Measurements from ENCODE around the gene MB. TPM values are rescaled to one million over a fixed set of nuclear protein-coding genes. Genes with fewer than 3 reads are reported as not detected.
"Not testable (repeated sequence)": the region's sequence is repeated elsewhere in the genome, so short reads cannot be mapped to it uniquely, and the experiment has no call there.

MB gene
- polyA plus RNA-seq: not detected

DNA sequence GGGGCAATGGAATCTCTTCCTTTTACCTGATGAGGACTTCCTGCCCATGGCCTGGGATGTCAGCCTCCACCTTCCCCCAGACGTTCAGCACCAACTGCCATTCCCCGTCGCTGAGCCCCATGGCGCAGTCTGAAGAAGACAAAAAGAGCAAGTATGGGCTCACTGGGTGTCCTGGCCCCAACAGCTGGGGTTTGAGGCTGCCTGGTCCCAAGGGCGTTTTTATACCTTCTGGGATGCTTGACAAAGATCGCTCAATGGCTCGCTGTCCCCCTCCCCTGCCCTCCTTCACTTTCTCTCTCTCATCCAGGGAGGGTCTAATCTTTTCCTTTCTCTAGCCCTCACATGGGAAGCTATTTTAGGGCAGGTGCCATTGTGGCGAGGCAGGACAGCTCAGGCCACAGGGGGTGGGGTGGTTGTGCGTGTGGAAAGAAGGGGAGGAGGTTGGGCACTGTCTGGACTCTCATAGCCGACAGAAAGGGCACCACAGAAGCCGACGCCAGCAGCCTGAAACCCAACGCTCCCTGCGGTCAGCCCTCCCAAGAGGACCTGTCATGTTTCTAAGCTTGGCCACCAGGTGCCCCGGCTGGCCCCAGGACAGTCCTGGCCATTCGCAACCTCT, at the start of gene MB:
MB (minus strand) TSS at position 193 of the 619 bp plus-strand sequence; CDS start at position 121, 72 bp downstream.
- no peaks in the 10 kb centered on the region for H3K27me3 Mint-ChIP-seq
- no peaks in the 10 kb centered on the region for H3K4me1 Mint-ChIP-seq
- H3K27ac Mint-ChIP-seq: no peak within 1 kb of the TSS
- H3K36me3 Mint-ChIP-seq: no peaks in the 10 kb centered on the region
- no peak within 1 kb of the TSS for H3K4me3 Mint-ChIP-seq
- H3K9me3 Mint-ChIP-seq: no peaks in the 10 kb centered on the region

DNA sequence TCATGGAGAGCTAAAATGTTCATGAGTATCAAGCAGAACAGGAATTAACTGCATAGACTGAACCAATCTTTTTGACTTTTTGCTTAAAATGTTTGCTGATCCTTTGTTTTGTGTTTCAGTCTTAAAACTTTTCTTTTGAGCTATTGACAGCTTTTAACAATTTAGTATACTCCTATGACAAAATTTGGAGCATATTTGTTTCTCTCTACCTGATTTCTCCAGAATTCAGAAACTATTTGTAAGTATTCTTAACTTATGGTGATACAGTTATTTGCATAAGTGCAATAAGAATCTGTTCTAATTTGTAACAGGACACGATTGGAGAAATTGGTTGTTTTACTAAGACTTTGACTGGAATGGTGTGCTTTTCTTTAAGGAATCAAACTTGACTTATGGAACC, 49.6 kb upstream of the MB start:
- not testable (repeated sequence) for H3K36me3 Mint-ChIP-seq, H3K27ac Mint-ChIP-seq, H3K4me1 Mint-ChIP-seq

DNA sequence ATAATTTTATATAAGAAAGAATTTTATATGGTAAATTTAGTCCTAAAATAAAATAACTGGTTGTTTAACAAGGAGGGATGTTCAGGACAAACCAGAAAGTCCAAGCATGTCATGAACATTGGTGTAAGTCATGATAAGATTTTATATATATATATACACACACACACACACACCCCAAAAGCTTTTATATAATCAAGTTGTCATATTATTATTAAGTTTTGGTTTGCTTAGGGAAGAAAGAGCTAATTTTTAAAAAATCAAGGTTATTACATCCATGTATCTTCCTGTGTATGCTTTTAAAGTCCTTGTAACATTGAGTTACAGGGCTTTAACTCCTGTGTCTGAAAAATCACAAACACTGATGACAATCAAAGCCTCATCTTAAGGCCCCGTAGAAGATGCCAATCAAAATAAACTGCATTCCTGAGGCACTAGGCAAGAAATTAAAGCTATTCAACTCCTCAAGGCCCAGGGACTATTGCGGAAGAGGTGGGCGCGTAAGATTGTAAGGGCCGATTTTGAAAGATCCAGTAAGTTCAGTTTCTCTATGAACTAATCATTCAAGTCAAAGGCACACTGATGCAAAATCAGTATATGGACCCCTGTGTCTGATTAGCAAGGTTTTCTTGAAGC, 47.9 kb upstream of the MB start:
- no peak overlapping the region for H3K27ac Mint-ChIP-seq
- H3K4me1 Mint-ChIP-seq: peaks cover 8 to 21% (median 10%) of the 10 kb centered on the region in 3 donors
- H3K36me3 Mint-ChIP-seq: peaks cover 4% of the 10 kb centered on the region
- no peak overlapping the region for H3K4me3 Mint-ChIP-seq
- H3K9me3 Mint-ChIP-seq: peaks cover 1 to 15% (median 3%) of the 10 kb centered on the region in 3 donors
- no peaks in the 10 kb centered on the region for H3K27me3 Mint-ChIP-seq

More for the DNA sequence above, 49.6 kb upstream of the MB start:
- H3K9me3 Mint-ChIP-seq: peaks cover 1 to 15% (median 3%) of the 10 kb centered on the region in 3 donors
- not testable (repeated sequence) for H3K4me3 Mint-ChIP-seq, H3K27me3 Mint-ChIP-seq

DNA sequence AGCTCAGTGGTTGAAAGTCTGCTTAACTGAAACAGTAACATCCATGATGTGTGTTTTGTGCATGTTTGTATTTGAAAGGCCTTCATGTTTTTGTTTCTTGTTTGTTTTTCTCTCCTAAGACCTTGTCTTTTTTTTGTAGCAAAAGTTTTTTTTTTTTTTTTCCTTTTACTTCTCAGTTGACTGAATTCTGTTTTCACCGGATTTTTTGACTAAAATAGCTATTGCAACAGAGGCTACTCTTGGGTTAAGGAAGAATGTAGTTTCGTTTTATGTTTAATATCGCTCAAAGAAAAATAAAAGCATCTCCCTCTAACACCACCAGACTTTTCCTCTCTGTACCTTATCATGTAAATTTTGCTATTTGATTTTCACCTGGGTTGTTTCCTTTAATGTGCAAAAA, 46.2 kb upstream of the MB start:
- Mint-ChIP-seq H3K27me3 (no peaks in the 10 kb centered on the region), H3K27ac (no peak overlapping the region), H3K4me1 (peaks cover 9 to 21% (median 10%) of the 10 kb centered on the region in 3 donors), H3K9me3 (peaks cover 3 to 15% (median 3%) of the 10 kb centered on the region in 3 donors), H3K36me3 (peaks cover 13% of the 10 kb centered on the region), H3K4me3 (no peak overlapping the region)

DNA sequence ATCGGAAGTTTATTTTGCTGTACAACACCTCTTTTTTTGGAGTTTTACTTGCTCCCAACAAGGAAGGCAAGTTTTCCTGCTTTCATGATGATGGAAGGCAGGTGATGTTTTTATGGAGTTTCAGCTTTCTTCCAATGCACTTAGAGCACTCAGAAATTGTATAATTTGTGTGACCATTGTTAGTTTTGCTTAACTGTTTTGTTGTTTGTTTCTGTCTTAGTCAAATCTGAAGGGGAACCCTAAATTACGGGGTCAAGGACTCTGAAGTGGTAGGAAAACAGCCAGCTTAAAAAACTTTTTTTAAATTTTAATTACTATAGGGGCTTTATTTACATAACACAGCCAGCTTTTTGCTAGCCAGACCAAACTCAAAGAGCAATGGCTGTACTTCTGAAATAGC, 45.8 kb upstream of the MB start:
- H3K36me3 Mint-ChIP-seq: peaks cover 15% of the 10 kb centered on the region
- peaks cover 10 to 21% (median 12%) of the 10 kb centered on the region in 3 donors for H3K4me1 Mint-ChIP-seq
- no peaks in the 10 kb centered on the region for H3K27me3 Mint-ChIP-seq
- no peak overlapping the region for H3K27ac Mint-ChIP-seq
- no peak overlapping the region for H3K4me3 Mint-ChIP-seq
- H3K9me3 Mint-ChIP-seq: peaks cover 3 to 12% (median 3%) of the 10 kb centered on the region in 3 donors

DNA sequence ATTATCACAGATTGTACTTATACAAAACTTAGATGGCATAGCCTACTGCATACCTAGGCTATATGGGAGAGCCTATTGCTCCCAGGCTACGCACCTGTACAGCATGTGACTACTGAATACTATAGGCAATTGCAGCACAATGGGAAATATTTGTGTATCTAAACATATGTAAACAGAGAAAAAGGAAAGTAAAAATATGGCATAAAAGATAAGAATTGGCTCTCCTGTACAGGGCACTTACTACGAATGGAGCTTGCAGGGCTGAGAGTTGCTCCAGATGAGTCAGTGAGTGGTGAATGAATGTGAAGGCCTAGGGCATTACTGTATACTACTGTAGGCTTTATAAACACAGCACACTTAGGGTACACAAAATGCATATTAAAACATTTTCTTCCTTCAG, 44.3 kb upstream of the MB start:
- Mint-ChIP-seq H3K27ac (no peak overlapping the region), H3K4me3 (no peak overlapping the region), H3K4me1 (peaks cover 10 to 21% (median 12%) of the 10 kb centered on the region in 3 donors), H3K9me3 (peaks cover 1 to 3% (median 2%) of the 10 kb centered on the region in 3 donors), H3K27me3 (no peaks in the 10 kb centered on the region), H3K36me3 (peaks cover 22% of the 10 kb centered on the region)

DNA sequence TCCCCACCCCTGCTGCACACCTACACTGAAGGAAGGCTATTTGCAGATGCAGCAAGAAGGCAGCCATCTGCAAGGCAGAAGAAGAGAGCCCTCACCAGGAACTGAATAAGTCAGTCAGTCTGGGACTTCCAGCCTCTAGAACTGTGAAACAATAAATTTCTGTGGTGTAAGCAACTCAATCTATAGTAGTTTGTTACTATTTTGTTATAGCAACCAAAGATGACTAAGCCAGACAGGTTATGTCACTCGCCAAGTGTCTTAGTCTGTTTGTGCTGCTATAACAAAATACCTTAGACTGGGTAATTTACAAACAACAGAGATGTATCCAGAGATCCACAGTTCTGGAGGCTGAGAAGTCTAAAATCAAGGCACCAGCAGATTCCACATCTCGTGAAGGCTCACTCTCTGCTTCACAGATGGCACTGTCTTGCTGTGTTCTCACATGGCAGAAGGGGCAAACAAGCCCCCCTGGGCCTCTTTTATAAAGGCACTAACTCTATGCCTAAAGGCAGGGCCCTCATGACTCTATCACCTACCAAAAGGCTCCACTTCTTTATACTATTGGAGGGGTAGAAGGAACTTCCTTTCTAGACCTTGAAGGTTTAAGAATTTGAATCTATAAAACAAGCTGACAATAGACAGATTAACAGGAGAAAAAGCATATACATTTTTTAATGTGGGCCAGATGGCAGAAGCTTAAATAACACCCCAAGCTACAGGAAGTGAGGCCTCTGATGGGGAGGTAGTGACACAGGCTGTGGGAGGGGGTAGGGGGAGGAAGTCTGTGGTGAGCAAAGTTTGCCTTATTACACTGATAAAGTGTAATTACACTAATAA, 43.4 kb upstream of the MB start:
- Mint-ChIP-seq H3K4me1 (peaks cover 10 to 21% (median 12%) of the 10 kb centered on the region in 3 donors), H3K27me3 (no peaks in the 10 kb centered on the region), H3K27ac (peak overlapping the region; percentile 5 to 73 (median 65)), H3K4me3 (peak overlapping the region in 2 of 4 donors; percentile 41 to 72), H3K36me3 (peaks cover 22% of the 10 kb centered on the region), H3K9me3 (peaks cover 1 to 3% (median 2%) of the 10 kb centered on the region in 3 donors)

DNA sequence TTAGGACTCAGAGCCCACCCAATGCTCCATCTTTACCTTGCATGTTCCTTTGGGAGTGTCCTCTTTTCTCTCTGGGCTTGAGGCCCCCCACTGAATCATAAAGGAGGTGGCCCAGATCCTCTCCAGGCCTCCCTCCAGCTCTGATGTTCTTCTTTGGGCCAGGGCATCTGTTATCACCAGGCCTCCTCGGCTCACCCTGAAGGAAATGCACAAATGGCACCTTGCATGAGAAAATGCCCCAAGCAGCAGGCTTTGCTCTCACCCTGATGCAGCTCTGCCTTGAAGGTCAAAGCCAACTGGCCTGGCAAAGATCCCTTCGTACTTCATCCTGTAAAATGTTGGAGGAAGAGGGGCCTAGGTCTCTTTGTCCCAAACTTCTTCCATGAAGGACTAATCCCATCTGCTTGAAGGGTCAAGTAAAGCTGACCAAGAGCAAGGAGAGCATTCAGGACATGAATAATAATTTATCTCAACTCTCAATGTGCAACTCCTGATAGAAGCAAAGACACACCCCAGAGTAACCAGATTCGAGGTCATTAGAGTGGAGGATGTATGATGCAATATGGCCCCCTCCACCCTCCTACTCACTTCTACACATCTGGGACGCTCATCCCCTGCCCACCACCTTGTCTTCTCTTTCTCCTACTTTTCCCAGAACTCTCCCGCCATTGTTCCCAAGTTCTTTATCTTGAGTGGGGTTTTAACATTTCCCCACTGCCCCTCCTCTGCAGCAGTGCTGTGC, 40.6 kb upstream of the MB start:
- Mint-ChIP-seq H3K4me3 (no peak overlapping the region), H3K27ac (no peak overlapping the region), H3K4me1 (peaks cover 12 to 24% (median 14%) of the 10 kb centered on the region in 3 donors), H3K36me3 (peaks cover 24% of the 10 kb centered on the region), H3K9me3 (peaks cover 0 to 2% (median 0%) of the 10 kb centered on the region in 3 donors), H3K27me3 (no peaks in the 10 kb centered on the region)

DNA sequence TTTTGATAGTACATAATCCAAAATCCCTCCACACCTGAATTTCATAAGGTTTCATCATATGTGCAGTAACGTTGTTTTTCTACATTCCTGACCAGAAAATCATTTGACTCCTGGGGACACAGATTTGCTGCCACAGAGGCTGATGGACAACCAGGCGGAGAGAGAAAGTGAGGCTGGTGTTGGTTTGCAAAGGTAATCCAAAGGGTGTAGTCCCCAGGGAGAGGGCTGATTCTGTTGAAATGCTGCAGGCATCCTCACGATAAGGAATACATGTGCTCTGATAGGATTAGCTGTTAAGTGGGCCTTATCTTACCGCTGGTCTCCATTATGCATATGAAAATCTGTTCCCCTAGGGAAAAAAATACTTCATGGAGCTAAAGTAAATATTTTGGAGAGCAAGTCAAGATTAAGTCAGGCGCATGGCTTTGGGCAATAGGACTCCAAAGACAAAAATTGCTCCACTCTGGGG, 39.2 kb upstream of the MB start:
- H3K9me3 Mint-ChIP-seq: peaks cover 0 to 2% (median 0%) of the 10 kb centered on the region in 3 donors
- H3K27ac Mint-ChIP-seq: no peak overlapping the region
- no peaks in the 10 kb centered on the region for H3K27me3 Mint-ChIP-seq
- peaks cover 7 to 12% (median 11%) of the 10 kb centered on the region in 3 donors for H3K4me1 Mint-ChIP-seq
- H3K36me3 Mint-ChIP-seq: peaks cover 24% of the 10 kb centered on the region
- no peak overlapping the region for H3K4me3 Mint-ChIP-seq

DNA sequence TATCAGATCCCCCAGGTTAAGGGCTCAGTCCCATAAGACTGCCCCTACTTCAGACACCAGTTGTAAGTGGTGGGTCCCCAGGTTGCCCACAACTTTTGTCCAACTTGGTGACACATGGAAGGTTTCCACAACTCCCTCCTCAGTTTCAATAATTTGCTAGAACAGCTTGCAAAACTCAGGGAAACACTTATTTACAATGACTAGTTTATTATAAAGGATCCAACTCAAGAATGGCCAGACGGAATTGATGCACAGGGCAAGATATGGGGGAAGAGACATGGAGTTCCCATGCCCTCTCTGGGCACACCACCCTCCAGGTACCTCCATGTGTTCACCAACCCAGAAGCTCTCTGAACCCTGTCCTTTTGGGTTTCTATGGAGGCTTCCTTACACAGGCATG, 36.7 kb upstream of the MB start:
- Mint-ChIP-seq H3K4me1 (peaks cover 11 to 17% (median 13%) of the 10 kb centered on the region in 3 donors), H3K27me3 (no peaks in the 10 kb centered on the region), H3K27ac (peak overlapping the region in 1 of 3 donors; percentile 6), H3K36me3 (peaks cover 17% of the 10 kb centered on the region), H3K9me3 (no peaks in the 10 kb centered on the region), H3K4me3 (no peak overlapping the region)

DNA sequence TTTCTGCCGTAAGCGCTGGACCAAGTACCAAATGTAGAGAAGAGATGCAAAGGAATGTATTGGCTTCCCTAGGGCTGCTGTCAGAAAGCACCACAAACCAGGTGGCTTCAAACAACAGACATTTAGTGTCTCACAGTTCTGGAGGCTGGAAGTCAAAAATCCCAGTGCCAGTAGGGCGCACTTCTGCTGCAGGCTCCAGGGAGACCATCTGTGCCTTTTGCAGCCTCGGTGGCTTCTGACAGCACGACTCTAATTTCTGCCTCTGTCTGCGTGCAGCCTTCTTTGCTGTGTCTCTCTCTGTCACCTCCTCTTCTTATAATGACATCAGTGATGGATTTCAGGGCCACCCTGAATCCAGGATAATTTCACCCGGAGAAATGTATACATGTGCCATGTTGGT, 34.0 kb upstream of the MB start:
- peaks cover 22 to 27% (median 25%) of the 10 kb centered on the region in 3 donors for H3K4me1 Mint-ChIP-seq
- H3K27ac Mint-ChIP-seq: no peak overlapping the region
- peaks cover 3% of the 10 kb centered on the region for H3K36me3 Mint-ChIP-seq
- no peaks in the 10 kb centered on the region for H3K27me3 Mint-ChIP-seq
- H3K4me3 Mint-ChIP-seq: peak overlapping the region in 1 of 4 donors; percentile 58
- no peaks in the 10 kb centered on the region for H3K9me3 Mint-ChIP-seq

DNA sequence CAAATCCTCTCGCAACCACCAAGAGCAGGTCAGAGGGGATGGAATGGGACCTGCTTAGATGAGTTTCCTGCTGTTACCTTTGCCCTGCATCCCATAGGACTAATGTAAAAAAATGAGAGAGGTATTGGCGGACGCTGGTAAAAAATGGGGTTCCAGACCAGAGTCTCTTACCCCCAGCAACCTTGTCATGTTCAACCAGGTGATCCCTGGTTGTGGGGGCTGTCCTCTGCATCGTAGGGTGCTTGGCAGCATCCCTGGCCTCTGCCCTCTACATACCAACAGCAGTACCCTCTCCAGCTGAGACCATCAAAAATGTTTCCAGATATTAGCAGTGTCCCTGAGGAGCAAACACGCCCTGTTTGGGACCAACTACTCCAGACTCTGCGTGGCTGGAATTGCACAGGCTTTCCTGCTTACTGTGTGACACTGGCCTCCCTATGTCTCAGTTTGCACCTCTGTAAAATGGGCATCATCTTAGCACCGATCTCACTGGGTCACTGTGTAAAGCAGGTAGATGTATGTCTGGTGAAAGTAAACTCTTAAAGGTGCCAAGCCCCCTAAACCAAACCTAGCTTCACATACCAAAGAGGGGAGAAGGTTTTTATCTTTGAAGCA, 32.6 kb upstream of the MB start:
- peaks cover 22 to 25% (median 23%) of the 10 kb centered on the region in 3 donors for H3K4me1 Mint-ChIP-seq

DNA sequence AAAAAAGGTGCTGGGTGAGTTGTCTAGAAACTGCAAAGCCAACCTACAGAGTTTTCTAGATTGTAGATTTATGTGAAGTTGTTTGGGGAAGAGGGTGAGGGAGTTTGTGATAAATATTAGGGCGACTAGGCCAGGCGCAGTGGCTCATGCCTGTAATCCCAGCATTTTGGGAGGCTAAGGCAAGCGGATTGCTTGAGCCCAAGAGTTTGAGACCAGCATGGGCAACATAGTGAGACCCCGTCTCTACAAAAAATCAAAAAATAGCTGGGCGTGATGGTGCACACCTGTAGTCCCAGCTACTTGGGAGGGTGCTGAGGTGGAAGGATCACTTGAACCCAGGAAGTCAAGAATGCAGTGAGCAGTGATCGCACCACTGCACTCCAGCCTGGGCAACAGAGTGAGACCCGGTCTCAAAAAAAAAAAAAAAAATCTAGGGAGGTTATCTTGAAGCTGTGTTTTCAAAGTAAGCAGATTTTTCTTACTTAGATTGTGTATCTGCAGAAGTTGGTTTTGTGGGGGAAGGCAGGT, 32.0 kb upstream of the MB start:
- H3K4me1 Mint-ChIP-seq: peaks cover 22 to 25% (median 23%) of the 10 kb centered on the region in 3 donors
- H3K9me3 Mint-ChIP-seq: no peaks in the 10 kb centered on the region
- peaks cover 2% of the 10 kb centered on the region for H3K27me3 Mint-ChIP-seq
- peak overlapping the region; percentile 93 to 100 (median 100) for H3K4me3 Mint-ChIP-seq
- peak overlapping the region; percentile 78 to 97 (median 96) for H3K27ac Mint-ChIP-seq
- peaks cover 3% of the 10 kb centered on the region for H3K36me3 Mint-ChIP-seq

More for the DNA sequence above, 32.6 kb upstream of the MB start:
- Mint-ChIP-seq H3K27ac (peak overlapping the region; percentile 4 to 96 (median 84)), H3K27me3 (no peaks in the 10 kb centered on the region), H3K4me3 (peak overlapping the region; percentile 93 to 100 (median 100)), H3K9me3 (no peaks in the 10 kb centered on the region), H3K36me3 (peaks cover 3% of the 10 kb centered on the region)
